ENCODE measurements around the gene HTR7.
"Not testable (repeated sequence)": the region's sequence is repeated elsewhere in the genome, so short reads cannot be mapped to it uniquely, and the experiment has no call there.

Gene HTR7

DNA sequence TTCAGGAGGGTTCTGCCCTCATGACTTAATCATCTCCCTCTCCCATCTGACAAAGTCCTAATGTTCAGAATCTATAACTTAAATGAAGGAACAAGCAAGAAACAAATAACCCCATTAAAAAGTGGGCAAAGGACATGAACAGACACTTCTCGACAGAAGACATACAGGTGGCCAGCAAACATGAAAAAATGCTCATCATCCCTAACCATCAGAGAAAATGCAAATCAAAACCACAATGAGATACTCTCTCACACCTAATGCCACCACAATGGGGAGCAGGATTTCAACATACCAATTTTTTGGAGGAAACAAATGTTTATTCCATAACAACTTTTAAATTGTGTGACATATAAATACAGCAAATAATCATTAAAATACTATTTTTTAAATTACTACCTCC lies 3.0 kb upstream of the HTR7 start:
- FAIRE-seq (no peak), DNase-seq (ENCODE audit: extremely low spot score, insufficient read length, low read depth) (no peak)

- no peak for FAIRE-seq
Measured at GRCh38 chr10:90859321-90859751, 1.5 kb upstream of the HTR7 start.

GRCh38 chr10:90858461-90858968 lies 676 bp upstream of the HTR7 start:
- DNase-seq (ENCODE audit: extremely low spot score, insufficient read length, low read depth) (no peak), FAIRE-seq (no peak)

More at GRCh38 chr10:90859321-90859751, 1.5 kb upstream of the HTR7 start:
- DNase-seq (ENCODE audit: extremely low spot score, insufficient read length, low read depth): no peak

GRCh38 chr10:90856964-90857634 lies 740 bp downstream of the HTR7 start:
- no peak for FAIRE-seq
- DNase-seq (ENCODE audit: extremely low spot score, insufficient read length, low read depth): no peak

DNA sequence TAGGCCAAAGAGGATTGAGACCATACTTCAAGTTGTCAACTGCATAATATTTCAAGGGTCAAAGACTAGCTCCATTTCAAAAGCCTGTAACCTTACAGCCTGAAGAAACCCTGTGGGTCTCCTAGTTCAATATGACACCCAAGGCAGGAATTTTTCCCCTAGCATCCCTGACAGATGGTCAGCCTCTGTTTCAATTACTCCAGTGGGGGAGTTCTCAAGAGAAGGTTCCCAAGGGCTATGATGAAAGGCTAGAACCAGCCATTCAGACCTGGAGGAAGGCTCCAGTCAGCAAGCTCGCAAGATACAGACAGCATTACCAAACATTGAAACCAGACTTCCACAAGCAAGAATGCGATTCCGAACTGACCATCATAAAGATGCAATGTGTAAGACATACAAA lies 1.6 kb downstream of the HTR7 start:
- DNase-seq (ENCODE audit: extremely low spot score, insufficient read length, low read depth) (no peak), FAIRE-seq (no peak)

DNA sequence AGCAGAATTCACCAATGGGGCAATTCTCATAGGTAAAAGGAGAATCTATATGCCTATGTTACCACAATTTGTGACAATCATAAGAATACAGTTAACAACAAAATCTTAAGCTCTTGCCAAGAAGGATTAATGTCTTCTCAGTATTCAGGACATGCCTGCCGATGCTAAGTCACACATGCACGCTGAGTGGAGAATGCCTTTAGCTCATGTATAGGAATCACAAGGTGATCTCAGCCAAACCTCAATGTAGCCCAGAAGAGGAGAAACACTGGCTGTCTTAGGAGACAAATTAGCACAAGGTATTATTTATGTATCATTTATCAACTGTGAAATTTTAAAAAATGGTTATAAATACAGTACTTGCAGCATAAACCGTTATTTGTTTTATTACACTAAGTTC lies 2.7 kb downstream of the HTR7 start:
- FAIRE-seq: no peak
- DNase-seq (ENCODE audit: extremely low spot score, insufficient read length, low read depth): no peak

- FAIRE-seq: no peak
Measured at GRCh38 chr10:90849956-90850749, 7.7 kb downstream of the HTR7 start.

DNA sequence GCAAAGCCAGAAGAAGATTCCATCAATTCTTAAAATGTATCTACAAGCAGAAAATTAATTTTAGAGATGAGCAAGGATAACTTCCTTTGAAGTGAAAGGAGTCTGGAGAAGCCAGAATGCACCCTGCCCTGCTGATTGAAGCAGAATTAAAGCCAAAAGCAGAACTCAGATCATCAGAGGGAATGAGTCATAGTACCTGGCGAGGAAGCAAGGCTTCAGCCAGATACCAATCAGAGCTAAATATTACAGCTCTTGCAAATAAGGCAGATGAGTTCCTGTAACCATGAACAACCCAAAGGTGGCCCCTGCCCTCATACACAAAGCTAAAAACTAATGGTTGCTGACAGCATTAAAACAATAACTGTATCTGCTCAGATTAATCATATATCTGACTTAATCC lies 10.4 kb downstream of the HTR7 start:
- FAIRE-seq: no peak
- no peak for DNase-seq (ENCODE audit: extremely low spot score, insufficient read length, low read depth)

More at GRCh38 chr10:90849956-90850749, 7.7 kb downstream of the HTR7 start:
- DNase-seq (ENCODE audit: extremely low spot score, insufficient read length, low read depth): no peak

DNA sequence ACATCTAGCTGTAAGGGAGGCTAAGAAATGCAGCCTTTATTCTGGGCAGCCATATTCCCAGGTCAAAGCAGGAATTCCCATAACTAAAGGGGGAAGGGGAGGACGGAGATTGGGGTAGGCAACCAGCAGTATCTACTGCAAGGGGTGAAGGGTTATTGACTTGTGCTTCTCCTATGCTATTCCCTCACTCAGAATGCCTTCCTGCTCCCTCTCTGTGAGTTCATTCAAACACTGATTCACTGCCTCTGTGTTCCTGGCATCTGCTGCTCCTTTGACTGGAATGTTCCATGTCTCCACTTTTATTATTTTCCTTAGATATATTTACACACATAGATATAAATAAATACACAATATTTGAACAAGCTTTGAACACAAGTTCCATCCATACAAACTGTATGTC lies 11.1 kb downstream of the HTR7 start:
- DNase-seq (ENCODE audit: extremely low spot score, insufficient read length, low read depth) (no peak), FAIRE-seq (no peak)

- no peak for DNase-seq (ENCODE audit: extremely low spot score, insufficient read length, low read depth)
Measured at GRCh38 chr10:90845726-90846125, 12.1 kb downstream of the HTR7 start.

DNA sequence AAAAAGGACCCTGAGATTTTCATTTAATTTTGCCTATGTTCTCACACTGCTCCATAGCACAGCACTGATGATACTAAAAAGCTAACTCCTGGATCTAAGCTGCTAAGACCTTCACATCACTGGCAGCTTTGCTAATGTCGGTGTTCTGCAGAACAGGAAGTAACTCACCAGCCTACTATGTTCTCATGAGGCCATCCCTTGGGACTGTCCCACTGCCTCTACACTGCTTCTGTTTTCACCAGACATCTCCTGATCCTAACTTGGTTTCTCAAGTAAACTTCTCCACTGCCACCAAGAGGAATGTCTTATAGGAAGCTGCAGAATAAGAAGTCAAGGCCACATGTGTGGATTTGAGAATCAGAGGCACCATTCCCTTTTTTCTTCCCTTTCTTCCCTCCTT lies 15.1 kb downstream of the HTR7 start:
- no peak for FAIRE-seq

More at GRCh38 chr10:90845726-90846125, 12.1 kb downstream of the HTR7 start:
- FAIRE-seq: no peak

DNA sequence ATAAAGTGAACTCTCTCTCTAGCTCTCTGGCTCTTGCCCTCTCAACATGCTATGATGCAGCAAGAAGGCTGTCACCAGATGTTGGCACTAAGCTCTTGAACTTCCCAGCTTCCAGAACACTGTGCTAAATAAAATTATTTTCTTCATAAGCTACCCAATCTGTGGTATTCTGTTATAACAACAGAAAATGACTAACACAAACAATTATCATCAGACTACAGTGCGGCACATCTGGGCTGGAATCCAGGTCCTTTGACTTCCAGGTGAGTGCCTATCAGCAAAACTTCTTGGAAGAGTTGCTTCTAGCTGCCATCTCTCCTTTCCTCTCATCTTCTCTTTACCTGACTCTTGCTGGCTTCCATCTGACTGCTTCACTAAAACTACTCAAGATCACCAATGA lies 20.4 kb downstream of the HTR7 start:
- no peak for DNase-seq (ENCODE audit: extremely low spot score, insufficient read length, low read depth)
- FAIRE-seq: no peak

More for the DNA sequence above, 15.1 kb downstream of the HTR7 start:
- no peak for DNase-seq (ENCODE audit: extremely low spot score, insufficient read length, low read depth)

DNA sequence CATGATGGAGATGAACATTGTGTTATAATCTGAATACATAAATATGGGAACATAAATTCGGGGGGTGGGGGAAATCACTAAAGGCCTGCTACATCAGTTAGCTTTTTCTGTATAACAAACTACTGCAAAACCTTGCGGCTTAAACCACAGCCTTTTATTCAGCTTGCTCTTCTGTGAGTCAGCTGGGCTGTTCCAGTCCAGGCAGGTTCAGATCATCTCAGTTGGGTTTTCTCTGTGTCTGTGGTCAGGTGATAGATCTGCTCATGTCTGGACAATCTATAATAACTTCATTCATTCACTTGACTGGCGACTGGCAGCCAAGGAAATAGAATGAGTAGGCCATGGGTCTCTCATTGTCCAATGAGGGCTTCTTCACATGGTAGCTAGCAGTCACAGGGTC lies 23.5 kb downstream of the HTR7 start:
- DNase-seq (ENCODE audit: extremely low spot score, insufficient read length, low read depth): no peak

GRCh38 chr10:90832111-90832510 lies 25.7 kb downstream of the HTR7 start:
- FAIRE-seq (no peak), DNase-seq (ENCODE audit: extremely low spot score, insufficient read length, low read depth) (no peak)

More for the DNA sequence above, 23.5 kb downstream of the HTR7 start:
- FAIRE-seq: no peak

DNA sequence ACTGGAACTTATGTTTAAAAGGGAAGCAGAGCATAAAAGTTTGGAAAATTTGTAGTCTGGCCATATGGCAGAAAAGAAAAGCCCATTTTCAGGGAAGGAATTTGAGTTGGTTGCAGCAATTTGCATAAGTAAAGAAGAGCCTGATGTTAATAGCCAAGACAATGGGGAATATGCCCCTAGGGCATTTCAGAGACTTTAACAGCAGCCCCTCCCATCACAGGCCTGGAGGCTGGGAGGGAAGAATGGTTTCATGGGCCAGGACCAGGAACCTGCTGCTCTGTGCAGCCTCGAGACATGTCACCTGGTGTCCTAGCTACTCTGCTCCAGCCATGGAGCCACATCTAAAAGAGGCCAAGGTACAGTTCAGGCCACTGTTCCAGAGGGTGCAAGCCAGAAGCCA lies 35.3 kb downstream of the HTR7 start:
- FAIRE-seq: no peak
- DNase-seq (ENCODE audit: extremely low spot score, insufficient read length, low read depth): no peak

GRCh38 chr10:90821864-90822263 lies 36.0 kb downstream of the HTR7 start:
- not testable (repeated sequence) for DNase-seq (ENCODE audit: extremely low spot score, insufficient read length, low read depth); FAIRE-seq

DNA sequence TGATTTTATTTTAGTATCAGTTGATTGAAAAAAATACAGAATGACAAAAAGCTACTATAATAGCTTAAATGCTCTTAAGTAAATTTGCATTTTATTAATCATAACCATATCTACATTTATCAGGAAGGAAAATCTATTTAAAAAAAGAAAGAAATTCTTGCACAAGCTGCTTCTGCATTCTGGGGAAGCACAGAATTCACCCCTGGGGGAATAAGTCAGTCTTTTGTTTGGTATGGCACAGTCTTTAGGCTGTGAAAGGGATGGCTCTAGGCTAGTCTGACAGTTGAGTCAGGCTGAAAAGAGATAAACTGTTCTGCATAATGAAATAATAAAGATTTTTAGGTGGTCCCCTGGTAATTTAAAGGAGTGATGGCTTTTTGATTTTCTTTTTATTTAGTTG lies 37.9 kb downstream of the HTR7 start:
- FAIRE-seq (no peak), DNase-seq (ENCODE audit: extremely low spot score, insufficient read length, low read depth) (no peak)

GRCh38 chr10:90818736-90819135 lies 39.1 kb downstream of the HTR7 start:
- FAIRE-seq (no peak), DNase-seq (ENCODE audit: extremely low spot score, insufficient read length, low read depth) (no peak)

DNA sequence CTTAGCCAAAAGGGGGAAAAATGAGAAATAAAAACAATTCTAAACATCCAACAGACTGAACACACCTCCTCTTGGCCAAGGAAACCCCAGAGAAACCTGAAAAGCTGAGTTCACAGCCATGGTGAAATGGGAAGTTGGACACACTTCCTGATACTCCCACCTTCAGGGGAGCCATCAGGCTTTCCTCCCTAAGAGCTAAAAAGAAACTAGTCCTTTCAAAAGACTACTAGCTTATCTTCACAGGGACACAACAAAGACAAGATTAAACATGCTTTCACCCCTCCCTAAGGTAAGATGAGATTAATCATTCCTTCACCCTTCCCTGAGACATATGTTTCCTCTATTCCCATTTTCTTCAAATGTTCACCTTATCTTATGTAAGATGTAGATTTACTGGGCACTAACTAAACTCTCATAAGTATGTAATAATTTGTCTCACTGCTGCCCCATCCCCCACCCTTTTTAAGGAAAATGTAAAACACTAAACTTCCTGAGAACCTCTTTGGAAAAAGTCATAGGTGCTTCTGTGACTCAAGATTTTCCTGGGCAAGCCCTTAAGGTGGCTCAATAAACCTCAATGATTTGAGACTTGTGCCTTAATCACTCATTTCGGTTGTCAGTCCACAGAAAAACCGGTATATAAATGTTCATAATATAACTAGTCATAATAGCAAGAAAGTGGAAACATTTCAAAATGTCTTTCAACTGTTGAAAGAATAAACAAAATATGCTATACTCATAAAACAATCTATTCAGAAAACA lies 40.5 kb downstream of the HTR7 start:
- DNase-seq (ENCODE audit: extremely low spot score, insufficient read length, low read depth) (no peak), FAIRE-seq (no peak)

GRCh38 chr10:90816466-90816865 lies 41.4 kb downstream of the HTR7 start:
- FAIRE-seq: no peak
- DNase-seq (ENCODE audit: extremely low spot score, insufficient read length, low read depth): no peak

All from GM18507 (cell line).